GM19099 (cell line): ENCODE results near the gene TCF19.

Source experiments
- POLR2A ChIP-seq: IDR thresholded peaks from 3 replicates; pipeline ENCODE4 v1.6.1; 2011; ENCODE audit warnings: low read depth; ENCODE audit not compliant: insufficient read length; ENCODE audit errors: extremely low read depth

The TCF19 gene, protein sequence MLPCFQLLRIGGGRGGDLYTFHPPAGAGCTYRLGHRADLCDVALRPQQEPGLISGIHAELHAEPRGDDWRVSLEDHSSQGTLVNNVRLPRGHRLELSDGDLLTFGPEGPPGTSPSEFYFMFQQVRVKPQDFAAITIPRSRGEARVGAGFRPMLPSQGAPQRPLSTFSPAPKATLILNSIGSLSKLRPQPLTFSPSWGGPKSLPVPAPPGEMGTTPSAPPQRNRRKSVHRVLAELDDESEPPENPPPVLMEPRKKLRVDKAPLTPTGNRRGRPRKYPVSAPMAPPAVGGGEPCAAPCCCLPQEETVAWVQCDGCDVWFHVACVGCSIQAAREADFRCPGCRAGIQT

GRCh38 chr6:31158140-31158862 is at the start of gene TCF19:
Gene TCF19 (plus strand): TSS chr6:31158589. CDS start chr6:31159470, 881 bp downstream.
- peak; percentile 56 for TF ChIP-seq POLR2A

DNA sequence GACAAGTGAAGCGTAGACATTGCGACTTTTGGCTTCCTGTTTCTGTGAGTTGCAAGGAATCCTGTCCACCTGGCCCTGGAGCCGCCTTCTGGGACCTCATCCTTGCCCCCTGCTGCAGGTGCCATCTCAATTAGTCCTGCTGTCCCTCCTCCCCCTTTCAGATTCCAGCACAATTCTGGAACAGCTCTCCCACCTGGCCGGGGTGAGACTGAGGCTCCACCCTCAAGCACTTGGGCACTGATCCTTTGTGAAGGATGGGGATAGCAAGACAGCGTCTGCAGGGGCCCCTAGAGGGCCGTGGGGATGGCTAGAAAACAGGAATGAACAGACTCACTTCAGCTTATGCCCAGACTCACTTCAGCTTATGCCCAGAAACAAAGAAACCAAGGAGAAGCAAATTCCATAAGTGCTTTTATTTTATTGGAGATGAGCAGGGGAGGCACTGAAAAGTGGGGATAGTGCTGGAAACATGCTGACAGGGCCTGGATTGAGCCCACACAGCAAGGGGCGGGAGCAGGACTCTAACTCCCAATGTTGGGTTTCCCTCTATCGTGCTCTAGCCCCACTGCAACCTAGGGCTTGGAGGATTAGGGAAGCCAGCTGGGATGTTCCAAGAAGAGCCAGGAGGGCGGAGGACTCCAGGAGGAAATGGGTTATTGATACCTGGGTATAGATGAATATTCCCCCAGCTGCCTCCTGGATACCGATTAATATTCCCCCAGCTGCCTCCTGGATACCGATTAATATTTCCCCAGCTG is 47.4 kb upstream of the TCF19 start:
- no peak for TF ChIP-seq POLR2A

DNA sequence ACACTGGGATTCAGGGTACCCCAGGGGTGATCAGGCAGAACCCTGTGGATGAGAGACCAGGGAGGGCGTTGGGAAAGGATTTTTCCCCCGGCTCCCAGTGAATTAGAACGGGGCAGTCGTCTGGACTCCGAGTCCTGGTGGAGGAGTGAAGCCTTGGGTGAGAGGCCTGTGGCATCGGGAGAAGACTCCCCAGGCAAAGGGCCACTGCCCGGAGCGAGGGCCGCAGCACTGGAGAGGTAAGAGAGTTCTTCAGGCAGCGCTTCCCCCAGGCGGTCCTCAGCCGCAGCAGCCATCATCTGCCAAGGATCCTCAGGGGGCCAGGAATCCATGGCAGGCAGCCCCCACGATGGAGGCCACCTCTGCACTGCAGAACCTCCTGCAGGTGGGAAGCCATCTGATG is 46.7 kb upstream of the TCF19 start:
- no peak for TF ChIP-seq POLR2A

- TF ChIP-seq POLR2A, result no peak
These were observed 45.9 kb upstream of the TCF19 start, which contains the start of gene C6orf15 for GRCh38 chr6:31112478-31112877. Gene C6orf15 (minus strand): TSS chr6:31112575. CDS start chr6:31112555, 20 bp downstream.

GRCh38 chr6:31113861-31114540 is 44.4 kb upstream of the TCF19 start:
- no peak for TF ChIP-seq POLR2A

DNA sequence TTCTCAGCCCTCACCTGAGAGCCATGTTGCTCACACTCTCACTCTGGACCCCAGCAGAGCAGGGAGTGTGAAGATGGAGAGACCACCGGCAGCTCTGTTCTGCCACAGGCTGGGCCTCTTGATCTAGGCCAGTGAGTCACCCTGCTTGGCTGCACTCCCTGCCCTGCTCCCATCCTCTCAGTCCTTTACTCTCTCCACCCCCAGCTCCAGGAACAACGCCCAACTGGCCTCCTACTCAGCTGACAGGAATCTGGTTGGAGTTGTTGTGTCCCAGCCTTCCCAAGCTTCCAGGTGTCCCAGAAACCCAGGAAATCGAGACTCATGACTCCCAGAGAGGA is 43.9 kb upstream of the TCF19 start, which contains the start of gene PSORS1C1:
Gene PSORS1C1 (plus strand): TSS at position 260 of the 338 bp plus-strand sequence. CDS start 14,833 bp downstream, outside the sequence.
- TF ChIP-seq POLR2A, result no peak

DNA sequence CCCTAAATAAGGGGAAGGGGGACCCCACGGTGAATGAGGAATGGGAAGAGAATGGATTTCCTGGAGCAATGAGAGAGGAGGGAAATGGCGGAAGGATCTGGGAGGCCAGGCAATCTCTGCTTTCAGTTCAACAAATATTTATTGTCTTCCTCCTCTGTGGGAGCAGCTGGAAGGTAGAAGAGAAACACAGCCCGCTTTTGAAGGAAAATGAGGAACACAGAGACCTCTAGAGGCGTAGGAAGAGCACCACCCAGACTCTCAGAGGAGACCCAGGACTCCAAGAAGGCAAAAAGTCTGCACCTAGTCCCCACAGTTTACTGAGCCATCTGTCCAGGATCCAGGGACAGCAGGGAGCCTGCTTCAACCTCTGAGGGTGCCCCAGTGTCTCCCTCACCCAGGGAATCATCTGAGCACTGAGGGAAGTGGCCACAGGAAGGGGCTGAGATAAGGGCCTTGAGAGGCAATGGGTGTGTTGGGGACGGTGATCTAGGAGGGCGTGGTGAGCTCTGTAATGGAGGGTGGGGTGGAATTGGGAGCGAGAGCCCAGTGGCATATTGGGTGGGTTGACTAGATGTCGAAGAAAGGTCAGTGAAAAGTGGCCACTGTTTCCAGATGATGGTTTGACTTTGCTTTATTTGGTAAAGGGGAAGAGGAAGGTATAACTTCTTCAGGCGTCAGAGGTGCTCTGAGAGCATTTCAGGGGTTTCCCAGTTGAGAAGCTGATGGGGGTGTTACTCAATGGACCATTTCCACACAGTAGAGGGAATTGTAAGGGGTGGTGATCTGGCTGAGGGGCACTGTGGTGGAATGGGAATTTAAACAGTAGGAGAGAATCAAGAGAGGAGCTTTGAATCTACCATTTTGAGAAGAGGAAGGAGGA is 43.2 kb upstream of the TCF19 start:
- no peak for TF ChIP-seq POLR2A

DNA sequence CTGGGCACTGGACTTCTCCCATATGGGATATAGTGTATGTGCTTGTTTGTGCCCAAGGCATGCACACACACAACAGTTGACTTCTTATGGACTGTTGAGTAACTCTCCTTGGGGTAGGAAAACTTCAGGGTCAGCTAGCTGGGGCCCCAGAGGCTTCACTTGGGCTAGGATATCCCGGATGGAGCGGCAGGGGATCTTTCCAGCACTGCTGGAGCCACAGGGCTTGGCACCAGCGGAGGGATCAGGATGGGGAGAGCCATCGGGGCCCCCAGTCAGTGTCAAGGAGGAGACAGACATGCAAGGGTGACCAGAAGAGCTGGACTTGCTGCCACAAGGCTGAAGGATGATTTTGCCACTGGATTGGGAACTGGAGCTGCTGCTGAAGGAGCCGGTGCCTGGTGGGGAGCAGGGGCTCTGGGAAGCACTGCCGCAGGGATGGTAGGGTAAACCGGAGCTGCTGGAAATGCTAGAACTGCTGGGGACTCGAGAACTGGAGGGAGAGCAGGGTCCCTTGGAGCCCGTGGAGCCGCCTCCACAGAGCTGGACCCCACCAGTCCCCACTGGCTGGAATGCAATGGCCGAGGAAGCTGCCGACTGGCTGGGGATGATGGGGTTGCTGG is 42.3 kb upstream of the TCF19 start:
- TF ChIP-seq POLR2A, result no peak

GRCh38 chr6:31116661-31117385 is 41.6 kb upstream of the TCF19 start:
- no peak for TF ChIP-seq POLR2A

- no peak for TF ChIP-seq POLR2A
These were observed 40.2 kb upstream of the TCF19 start for GRCh38 chr6:31118178-31118577.

- TF ChIP-seq POLR2A, result no peak
These were observed 38.1 kb upstream of the TCF19 start, which contains the start of gene CDSN for GRCh38 chr6:31120151-31120915. Gene CDSN (minus strand): TSS chr6:31120446. CDS start chr6:31120419, 27 bp downstream.
